GM23338 (cell line): ENCODE measurements around the gene RNF4. TPM values are rescaled to one million over a fixed set of nuclear protein-coding genes. Genes with fewer than 3 reads are reported as not detected.

ENCODE experiments used
- ATAC-seq: fragments of 200-7000 bp; cut with Tn5 transposase; 3 replicates; pipeline ENCODE4 v1.9.1; 2020
- DNase-seq: peaks from one replicate; pipeline ENCODE4 v3.0.0-alpha.2; 2015; ENCODE audit warnings: low spot score
- H2AFZ ChIP-seq: fragments of 200-600 bp; sonication (generic); 2 replicates; pipeline ENCODE4 v1.8.0; 2016; ENCODE audit warnings: antibody characterized with exemption, mild to moderate bottlenecking, moderate library complexity
- H3F3A ChIP-seq: fragments of 200-600 bp; sonication (generic); replicated peaks from 2 replicates; pipeline ENCODE4 v1.8.0; 2017; ENCODE audit warnings: antibody characterized with exemption, mixed run types, low read depth
- H3K27ac ChIP-seq: fragments of 200-600 bp; sonication (generic); 2 replicates; pipeline ENCODE4 v1.6.1; 2016; ENCODE audit warnings: low read depth
- H3K27me3 ChIP-seq: fragments of 200-600 bp; sonication (generic); 2 replicates; pipeline ENCODE4 v1.8.0; 2016; ENCODE audit warnings: mild to moderate bottlenecking, mixed run types, moderate library complexity; ENCODE audit not compliant: insufficient read depth
- H3K36me3 ChIP-seq: fragments of 200-600 bp; sonication (generic); 2 replicates; pipeline ENCODE4 v1.8.0; 2016; ENCODE audit warnings: mild to moderate bottlenecking; ENCODE audit not compliant: insufficient read depth
- H3K4me1 ChIP-seq: fragments of 200-600 bp; sonication (generic); 2 replicates; pipeline ENCODE4 v1.8.0; 2016; ENCODE audit warnings: mild to moderate bottlenecking, moderate library complexity; ENCODE audit not compliant: insufficient read depth
- H3K4me2 ChIP-seq: fragments of 200-600 bp; sonication (generic); 2 replicates; pipeline ENCODE4 v1.7.1; 2017; ENCODE audit warnings: mixed run types
- H3K4me3 ChIP-seq: fragments of 200-600 bp; sonication (generic); 2 replicates; pipeline ENCODE4 v1.6.1; 2016; ENCODE audit warnings: mixed run types
- H3K79me2 ChIP-seq: fragments of 200-600 bp; sonication (generic); replicated peaks from 2 replicates; pipeline ENCODE4 v1.8.0; 2017; ENCODE audit warnings: mild to moderate bottlenecking; ENCODE audit not compliant: insufficient read depth
- H3K9me2 ChIP-seq: fragments of 200-600 bp; sonication (generic); 2 replicates; pipeline ENCODE4 v1.8.0; 2017; ENCODE audit not compliant: insufficient read depth
- H4K20me1 ChIP-seq: fragments of 200-600 bp; sonication (generic); replicated peaks from 2 replicates; pipeline ENCODE4 v1.8.0; 2017; ENCODE audit warnings: mild to moderate bottlenecking; ENCODE audit not compliant: insufficient read depth
- H3K27ac Mint-ChIP-seq: 2 replicates; pipeline ENCODE4 v1.8.0; 2020; ENCODE audit warnings: inconsistent platforms, mild to moderate bottlenecking, moderate library complexity, mixed read lengths
- H3K27me3 Mint-ChIP-seq: 3 replicates; pipeline ENCODE4 v1.8.0; 2022; ENCODE audit warnings: low read depth, mild to moderate bottlenecking, moderate library complexity, mixed read lengths, inconsistent platforms; ENCODE audit not compliant: insufficient read depth, poor library complexity
- H3K36me3 Mint-ChIP-seq: 3 replicates; pipeline ENCODE4 v1.8.0; 2021; ENCODE audit warnings: low read depth, mild to moderate bottlenecking, inconsistent platforms, moderate library complexity, mixed read lengths
- H3K4me1 Mint-ChIP-seq: 3 replicates; pipeline ENCODE4 v1.8.0; 2020; ENCODE audit warnings: mild to moderate bottlenecking, inconsistent platforms, mixed read lengths
- H3K4me3 Mint-ChIP-seq: 3 replicates; pipeline ENCODE4 v1.8.0; 2021; ENCODE audit warnings: moderate library complexity, mild to moderate bottlenecking, inconsistent platforms, mixed read lengths
- H3K9me3 Mint-ChIP-seq: 3 replicates; pipeline ENCODE4 v1.8.0; 2020; ENCODE audit warnings: moderate library complexity, mild to moderate bottlenecking, inconsistent platforms, mixed read lengths
- CREB1 ChIP-seq: fragments of 250-450 bp; sonication (Bioruptor Pico); IDR thresholded peaks from 2 replicates; pipeline ENCODE4 v1.5.0; 2020; ENCODE audit warnings: low read depth, mild to moderate bottlenecking, moderate library complexity
- CTCF ChIP-seq, 2 experiments: fragments of 200-600 bp in 1 of 2; sonication (generic) in 1 of 2; conservative IDR thresholded peaks; 2 replicates each; pipeline versions ENCODE4 v1.5.1 to v1.6.1; 2016 to 2017; ENCODE audit warnings: antibody characterized with exemption in 2 of 2, low read depth in 2 of 2, mild to moderate bottlenecking in 2 of 2, moderate library complexity in 1 of 2
- ETS1 ChIP-seq: IDR thresholded peaks from 2 replicates; pipeline ENCODE4 v1.6.1; 2016; ENCODE audit warnings: antibody characterized with exemption
- EZH2phosphoT487 ChIP-seq: fragments of 200-600 bp; sonication (generic); IDR thresholded peaks from one replicate; pipeline ENCODE4 v1.8.1; 2018; ENCODE audit warnings: antibody characterized with exemption; ENCODE audit not compliant: unreplicated experiment
- JUNB ChIP-seq: IDR thresholded peaks from one replicate; pipeline ENCODE4 v1.6.1; 2016; ENCODE audit warnings: antibody characterized with exemption; ENCODE audit not compliant: unreplicated experiment
- NANOG ChIP-seq: IDR thresholded peaks from 2 replicates; pipeline ENCODE4 v1.6.1; 2016; ENCODE audit warnings: antibody characterized with exemption, borderline replicate concordance
- POLR2AphosphoS5 ChIP-seq: IDR thresholded peaks from 2 replicates; pipeline ENCODE4 v1.6.1; 2016; ENCODE audit warnings: antibody characterized with exemption, low read depth
- STAT1 ChIP-seq: IDR thresholded peaks from one replicate; pipeline ENCODE4 v1.6.1; 2016; ENCODE audit warnings: antibody characterized with exemption; ENCODE audit not compliant: unreplicated experiment
- ZNF114 ChIP-seq: fragments of 250-450 bp; sonication (Bioruptor Pico); IDR thresholded peaks from 2 replicates; pipeline ENCODE4 v1.5.0; 2020; ENCODE audit warnings: mild to moderate bottlenecking, moderate library complexity
- polyA plus RNA-seq: library from polyadenylated mRNA; unstranded; fragments of >200 nt; fragmentation: Nextera tagmentation; extraction: Ambion mirVana; gene quantifications from 2 replicates; pipeline ENCODE4 v1.2.1, GENCODE V29; 2016
- total RNA-seq: library from RNA; depleted of rRNA; stranded (reverse); fragments of >200 nt; shearing (Covaris generic); gene quantifications from 2 replicates; pipeline ENCODE4 v1.2.3, GENCODE V29; 2014

The RNF4 gene
- total and polyA plus RNA-seq, 2 experiments from 2014 or later = 47.7 to 77.2 TPM

GRCh38 chr4:2426069-2426397 is 42.9 kb upstream of the RNF4 start (continued):
- no peak for TF ChIP-seq CTCF (conservative IDR thresholded peaks at IDR 0.05; ENCODE audit: low read depth in 2 of 2)

- no peak overlapping the region for H2AFZ ChIP-seq
- peaks cover 10% of the 10 kb centered on the region for H3K27me3 Mint-ChIP-seq
- no peak overlapping the region for H3K27ac ChIP-seq
- H3K27ac Mint-ChIP-seq = no peak overlapping the region
- H3K36me3 ChIP-seq = no peaks in the 10 kb centered on the region
- no peak overlapping the region for H3K4me3 ChIP-seq
- no peaks in the 10 kb centered on the region for H3F3A ChIP-seq
- peaks cover 15% of the 10 kb centered on the region; the same call in 1 of the 2 replicates for H3K4me1 ChIP-seq
- H3K9me3 Mint-ChIP-seq = no peaks in the 10 kb centered on the region; the same call in 2 of the 3 replicates
- H3K4me3 Mint-ChIP-seq = no peak overlapping the region
- no peaks in the 10 kb centered on the region; the same call in 2 of the 3 replicates for H3K36me3 Mint-ChIP-seq
- ATAC-seq (no peak), DNase-seq (no peak)
- peaks cover 4% of the 10 kb centered on the region for H3K27me3 ChIP-seq
- H3K4me2 ChIP-seq = no peak overlapping the region
- TF ChIP-seq ETS1 (no peak), NANOG (no peak), STAT1 (no peak), EZH2phosphoT487 (no peak), JUNB (no peak), POLR2AphosphoS5 (no peak)
- H3K79me2 ChIP-seq = no peaks in the 10 kb centered on the region
- peaks cover 15% of the 10 kb centered on the region for H3K4me1 Mint-ChIP-seq
- no peaks in the 10 kb centered on the region for H4K20me1 ChIP-seq
- no peaks in the 10 kb centered on the region for H3K9me2 ChIP-seq
Observed at GRCh38 chr4:2426711-2427275, 42.1 kb upstream of the RNF4 start.

- no peak for ATAC-seq
- Histone ChIP-seq H3K9me2 (no peaks in the 10 kb centered on the region), H3K27me3 (no peaks in the 10 kb centered on the region), H2AFZ (peak overlapping the region; percentile 52; the same call in 1 of the 2 replicates), H3K4me2 (no peak overlapping the region), H3K4me1 (peaks cover 9% of the 10 kb centered on the region; the same call in 1 of the 2 replicates), H3K79me2 (no peaks in the 10 kb centered on the region), H3K4me3 (no peak overlapping the region), H3K27ac (no peak overlapping the region), H3K36me3 (no peaks in the 10 kb centered on the region), H3F3A (no peaks in the 10 kb centered on the region), H4K20me1 (no peaks in the 10 kb centered on the region)
- H3K27ac Mint-ChIP-seq = no peak overlapping the region
- no peak overlapping the region for H3K4me3 Mint-ChIP-seq
- no peaks in the 10 kb centered on the region; the same call in 2 of the 3 replicates for H3K9me3 Mint-ChIP-seq
- TF ChIP-seq CREB1 (CRISPR knock-in tag) (no peak), ZNF114 (CRISPR knock-in tag) (no peak)
- H3K36me3 Mint-ChIP-seq = no peaks in the 10 kb centered on the region; the same call in 2 of the 3 replicates
- H3K27me3 Mint-ChIP-seq = peaks cover 8% of the 10 kb centered on the region
- peaks cover 9% of the 10 kb centered on the region for H3K4me1 Mint-ChIP-seq
- DNase-seq = no peak
Observed at GRCh38 chr4:2427383-2428334, 41.2 kb upstream of the RNF4 start.
